DOHH2 (cell line): ENCODE data around the gene TACR2.

Experiments used
- EZH2phosphoT487 ChIP-seq: fragments of 200-600 bp; sonication (generic); IDR thresholded peaks from 2 replicates; pipeline ENCODE4 v1.6.1; 2017; ENCODE audit warnings: borderline replicate concordance, mild to moderate bottlenecking, antibody characterized with exemption, low read length, moderate library complexity, mixed read lengths
- TF ChIP-seq, protein P1 (sequence below): fragments of 200-600 bp; sonication (generic); IDR thresholded peaks from one replicate; pipeline ENCODE4 v1.5.1; 2014; ENCODE audit warnings: antibody characterized with exemption, mild to moderate bottlenecking, low read depth, low read length; ENCODE audit not compliant: poor library complexity, severe bottlenecking

DNA sequence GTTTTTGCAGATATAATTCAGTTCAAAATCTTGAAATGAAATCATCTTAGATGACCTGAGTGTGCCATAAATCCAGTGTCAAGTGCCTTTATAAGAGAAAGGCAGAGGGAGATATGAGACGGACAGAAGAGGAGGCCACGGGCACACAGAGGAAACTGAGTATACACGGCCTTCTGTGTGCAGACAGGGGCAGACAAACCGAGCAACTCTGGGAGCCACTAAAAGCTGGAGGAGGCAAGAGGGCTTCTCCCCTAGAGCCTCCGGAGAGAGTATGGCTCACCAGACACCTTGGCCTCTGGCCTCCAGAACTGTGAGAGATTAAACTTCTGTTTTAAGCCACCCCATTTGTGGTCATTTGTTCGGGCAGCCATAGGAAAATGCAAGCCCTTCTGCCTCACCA is 47.2 kb upstream of the TACR2 start:
- TF ChIP-seq, protein P1, sequence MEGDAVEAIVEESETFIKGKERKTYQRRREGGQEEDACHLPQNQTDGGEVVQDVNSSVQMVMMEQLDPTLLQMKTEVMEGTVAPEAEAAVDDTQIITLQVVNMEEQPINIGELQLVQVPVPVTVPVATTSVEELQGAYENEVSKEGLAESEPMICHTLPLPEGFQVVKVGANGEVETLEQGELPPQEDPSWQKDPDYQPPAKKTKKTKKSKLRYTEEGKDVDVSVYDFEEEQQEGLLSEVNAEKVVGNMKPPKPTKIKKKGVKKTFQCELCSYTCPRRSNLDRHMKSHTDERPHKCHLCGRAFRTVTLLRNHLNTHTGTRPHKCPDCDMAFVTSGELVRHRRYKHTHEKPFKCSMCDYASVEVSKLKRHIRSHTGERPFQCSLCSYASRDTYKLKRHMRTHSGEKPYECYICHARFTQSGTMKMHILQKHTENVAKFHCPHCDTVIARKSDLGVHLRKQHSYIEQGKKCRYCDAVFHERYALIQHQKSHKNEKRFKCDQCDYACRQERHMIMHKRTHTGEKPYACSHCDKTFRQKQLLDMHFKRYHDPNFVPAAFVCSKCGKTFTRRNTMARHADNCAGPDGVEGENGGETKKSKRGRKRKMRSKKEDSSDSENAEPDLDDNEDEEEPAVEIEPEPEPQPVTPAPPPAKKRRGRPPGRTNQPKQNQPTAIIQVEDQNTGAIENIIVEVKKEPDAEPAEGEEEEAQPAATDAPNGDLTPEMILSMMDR, result no peak
- TF ChIP-seq EZH2phosphoT487, result no peak
